HepG2 (cell line): ENCODE measurements around the gene NYAP1. TPM values are rescaled to one million over a fixed set of nuclear protein-coding genes. Genes with fewer than 3 reads are reported as not detected.
A peak's percentile ranks its signal among the peaks of the same experiment; 100 is the strongest.

Source experiments
- ATF7 ChIP-seq, 2 experiments: fragments of 450-650 bp in 1 of 2; sonication (generic) in 1 of 2; formaldehyde crosslinking in 1 of 2; IDR thresholded peaks; 2 replicates each; pipeline versions ENCODE4 v1.4.0 to v1.6.1; 2016 to 2020; ENCODE audit warnings: antibody characterized with exemption in 1 of 2, mild to moderate bottlenecking in 1 of 2, missing genetic modification reagents in 1 of 2
- BATF2 ChIP-seq: sonication (generic); formaldehyde crosslinking; IDR thresholded peaks from 2 replicates; pipeline ENCODE4 v1.8.0; 2022; ENCODE audit warnings: mild to moderate bottlenecking, missing genetic modification reagents, moderate library complexity
- DZIP1 ChIP-seq: sonication (generic); formaldehyde crosslinking; IDR thresholded peaks from 2 replicates; pipeline ENCODE4 v1.5.0; 2020; ENCODE audit warnings: mild to moderate bottlenecking, missing genetic modification reagents
- ERF ChIP-seq: IDR thresholded peaks from 2 replicates; pipeline ENCODE4 v1.6.1; 2018; ENCODE audit warnings: missing biosample characterization, missing genetic modification reagents
- HOXA5 ChIP-seq: sonication (generic); formaldehyde crosslinking; IDR thresholded peaks from 2 replicates; pipeline ENCODE4 v1.4.0; 2020; ENCODE audit warnings: missing genetic modification reagents
- KAT8 ChIP-seq: IDR thresholded peaks from 2 replicates; pipeline ENCODE4 v1.6.1; 2016; ENCODE audit warnings: missing genetic modification reagents, missing compliant biosample characterization
- MTA3 ChIP-seq: sonication (generic); formaldehyde crosslinking; IDR thresholded peaks from 2 replicates; pipeline ENCODE4 v1.4.0; 2020; ENCODE audit warnings: missing genetic modification reagents
- REL ChIP-seq: sonication (generic); formaldehyde crosslinking; conservative IDR thresholded peaks from 2 replicates; pipeline ENCODE4 v1.8.0; 2022; ENCODE audit warnings: mild to moderate bottlenecking, missing genetic modification reagents, moderate library complexity
- REXO4 ChIP-seq: sonication (generic); formaldehyde crosslinking; IDR thresholded peaks from 2 replicates; pipeline ENCODE4 v1.8.0; 2022; ENCODE audit warnings: missing genetic modification reagents, mild to moderate bottlenecking, borderline replicate concordance
- SIX1 ChIP-seq: sonication (generic); formaldehyde crosslinking; IDR thresholded peaks from 2 replicates; pipeline ENCODE4 v1.4.0; 2020; ENCODE audit warnings: missing genetic modification reagents, borderline replicate concordance
- SMARCC2 ChIP-seq: fragments of 450-650 bp; IDR thresholded peaks from 2 replicates; pipeline ENCODE4 v1.6.1; 2017; ENCODE audit warnings: antibody characterized with exemption, mild to moderate bottlenecking
- SMYD3 ChIP-seq: sonication (generic); formaldehyde crosslinking; IDR thresholded peaks from 2 replicates; pipeline ENCODE4 v1.8.1; 2023; ENCODE audit warnings: mild to moderate bottlenecking, missing genetic modification reagents
- SUZ12 ChIP-seq: fragments of 150-350 bp; IDR thresholded peaks from 2 replicates; pipeline ENCODE4 v1.6.1; 2014; ENCODE audit warnings: low read depth, low read length
- ZBTB34 ChIP-seq: sonication (generic); formaldehyde crosslinking; IDR thresholded peaks from 2 replicates; pipeline ENCODE4 v1.8.0; 2022; ENCODE audit warnings: mild to moderate bottlenecking, missing genetic modification reagents
- ZFY ChIP-seq: sonication (generic); formaldehyde crosslinking; IDR thresholded peaks from 2 replicates; pipeline ENCODE4 v1.4.0; 2020; ENCODE audit warnings: missing genetic modification reagents
- ZNF3 ChIP-seq: IDR thresholded peaks from 2 replicates; pipeline ENCODE4 v1.7.0; 2017; ENCODE audit warnings: inconsistent platforms
- ZNF343 ChIP-seq: sonication (generic); formaldehyde crosslinking; IDR thresholded peaks from 2 replicates; pipeline ENCODE4 v1.4.0; 2020; ENCODE audit warnings: mild to moderate bottlenecking, missing genetic modification reagents
- ZNF414 ChIP-seq: sonication (generic); formaldehyde crosslinking; IDR thresholded peaks from 2 replicates; pipeline ENCODE4 v1.5.0; 2020; ENCODE audit warnings: missing genetic modification reagents
- ZNF430 ChIP-seq: sonication (generic); formaldehyde crosslinking; IDR thresholded peaks from 2 replicates; pipeline ENCODE4 v1.9.0; 2021; ENCODE audit warnings: mild to moderate bottlenecking, missing genetic modification reagents
- ZNF577 ChIP-seq: sonication (generic); formaldehyde crosslinking; IDR thresholded peaks from 2 replicates; pipeline ENCODE4 v1.4.0; 2020; ENCODE audit warnings: mild to moderate bottlenecking, low read depth, missing genetic modification reagents, borderline replicate concordance
- ZNF747 ChIP-seq: sonication (generic); formaldehyde crosslinking; IDR thresholded peaks from 2 replicates; pipeline ENCODE4 v1.8.1; 2023; ENCODE audit warnings: missing genetic modification reagents, mild to moderate bottlenecking, borderline replicate concordance
- ZSCAN20 ChIP-seq: sonication (generic); formaldehyde crosslinking; IDR thresholded peaks from 2 replicates; pipeline ENCODE4 v1.4.0; 2020; ENCODE audit warnings: missing genetic modification reagents, mild to moderate bottlenecking, borderline replicate concordance
- ZSCAN30 ChIP-seq: sonication (generic); formaldehyde crosslinking; IDR thresholded peaks from 2 replicates; pipeline ENCODE4 v1.5.0; 2020; ENCODE audit warnings: mild to moderate bottlenecking, missing genetic modification reagents
- polyA plus RNA-seq, 8 experiments: library from polyadenylated mRNA; depleted of rRNA in 3 of 8; stranded (reverse) in 7 of 8; unstranded in 1 of 8; fragments of >200 nt; fragmentation: Illumina TruSeq in 4 of 8; extraction: Trizol in 4 of 8; gene quantifications; 2 replicates each; pipeline versions ENCODE4 v1.2.1 to v1.2.3, GENCODE V29; 2011 to 2016; ENCODE audit warnings: low read depth in 4 of 8, missing spikeins in 1 of 8, mixed read lengths in 1 of 8; ENCODE audit not compliant: insufficient read depth in 1 of 8
- total RNA-seq, 5 experiments: library from RNA; depleted of rRNA; stranded (reverse); fragments of >200 nt; fragmentation: Illumina TruSeq; extraction: Trizol; gene quantifications; 2 replicates each; pipeline ENCODE4 v1.2.3, GENCODE V29; 2016; ENCODE audit warnings: low read depth in 1 of 5

The NYAP1 gene
- total and polyA plus RNA-seq, 2 of the 13 experiments (the other 11 are each of a cell fraction or from before 2014, with no cell fraction given) = 0.15 to 0.46 TPM

GRCh38 chr7:100538654-100539435, 55.1 kb downstream of the NYAP1 start, which contains the start of gene AGFG2 (continued):
- TF ChIP-seq ZNF430 = peak; percentile 79; the same call in 1 of the 2 replicates
- TF ChIP-seq REXO4 (CRISPR knock-in tag) = 0 out of 2 replicates have a peak, but pooled peaks have one; percentile 44
- TF ChIP-seq SUZ12 = no peak
- no peak for TF ChIP-seq ATF7 (IDR thresholded peaks at IDR 0.05)
- no peak for TF ChIP-seq ATF7 (CRISPR knock-in tag; IDR thresholded peaks at IDR 0.05)
- 0 out of 2 replicates have a peak, but pooled peaks have one; percentile 33 for TF ChIP-seq SIX1 (CRISPR knock-in tag)
- TF ChIP-seq BATF2 (CRISPR knock-in tag) = 0 out of 2 replicates have a peak, but pooled peaks have one; percentile 46
- TF ChIP-seq ZSCAN30 = no peak
- peak; percentile 70; the same call in 1 of the 2 replicates for TF ChIP-seq REL (CRISPR knock-in tag)
- TF ChIP-seq ZSCAN20 (CRISPR knock-in tag) = 0 out of 2 replicates have a peak, but pooled peaks have one; percentile 45
- no peak for TF ChIP-seq ZNF3 (CRISPR knock-in tag)
- TF ChIP-seq SMARCC2 = no peak
- TF ChIP-seq HOXA5 (CRISPR knock-in tag) = no peak
- TF ChIP-seq ZBTB34 (CRISPR knock-in tag) = no peak
- TF ChIP-seq ZNF414 (CRISPR knock-in tag) = no peak; the same call in 1 of the 2 replicates
- peak; percentile 16; the same call in 1 of the 2 replicates for TF ChIP-seq KAT8 (CRISPR knock-in tag)
- TF ChIP-seq ZNF343 (CRISPR knock-in tag) = no peak
- TF ChIP-seq SMYD3 = no peak; the same call in 1 of the 2 replicates
- no peak; the same call in none of the 2 replicates for TF ChIP-seq ERF
- peak; percentile 84; the same call in 1 of the 2 replicates for TF ChIP-seq DZIP1 (CRISPR knock-in tag)
- TF ChIP-seq MTA3 = no peak
- no peak for TF ChIP-seq ZNF577 (CRISPR knock-in tag)
- peak; percentile 11; the same call in 1 of the 2 replicates for TF ChIP-seq ZFY
- no peak for TF ChIP-seq ZNF747 (CRISPR knock-in tag)
